ENCODE data around the gene MASP1. TPM values are rescaled to one million over a fixed set of nuclear protein-coding genes. Genes with fewer than 3 reads are reported as not detected.

The MASP1 gene
- total and polyA plus RNA-seq, 2 donors (not counting 1 experiment from before 2014, with no cell fraction given): 145 to 328 TPM

GRCh38 chr3:187325632-187326031 is 34.1 kb upstream of the MASP1 start:
- no peak overlapping the region for H3K4me3 ChIP-seq (replicated peaks in 1 of 4; ENCODE audit: control extremely low read depth in 1 of 4, insufficient read depth in 1 of 4, low read depth in 3 of 4, low read length in 4 of 4)
- DNase-seq (ENCODE audit: low read depth in 2 of 2): no peak
- no peaks in the 10 kb centered on the region for H3K9me3 ChIP-seq (ENCODE audit: control insufficient read depth, insufficient read depth, low read depth, low read length)
- no peaks in the 10 kb centered on the region for H3K4me1 ChIP-seq (ENCODE audit: control insufficient read depth, extremely low read depth, insufficient read depth, low read length)
- peaks cover 4% of the 10 kb centered on the region for H3K27me3 ChIP-seq (ENCODE audit: control insufficient read depth, insufficient read depth, low read length)
- no peak overlapping the region for H3K27ac ChIP-seq (ENCODE audit: insufficient read depth, low read length)
- H3K36me3 ChIP-seq (ENCODE audit: control insufficient read depth, insufficient read depth, low read length): no peaks in the 10 kb centered on the region
- no peak for TF ChIP-seq CTCF (conservative IDR thresholded peaks at IDR 0.05 in 1 of 2, IDR thresholded peaks at IDR 0.05 in 1 of 2; ENCODE audit: low read depth in 1 of 2, low read length in 2 of 2)
- no peak for TF ChIP-seq EZH2 (IDR thresholded peaks at IDR 0.05; ENCODE audit: low read length, missing control alignments)
- H3K79me2 ChIP-seq (ENCODE audit: control insufficient read depth, insufficient read depth, low read length): no peaks in the 10 kb centered on the region
- no peak overlapping the region for H3K4me2 ChIP-seq (ENCODE audit: extremely low read depth, insufficient read depth, low read length)
- no peaks in the 10 kb centered on the region for H4K20me1 ChIP-seq (ENCODE audit: control insufficient read depth, extremely low read depth, insufficient read depth, low read length)
- no peak overlapping the region for H3K9ac ChIP-seq (ENCODE audit: insufficient read depth, low read length)
- H2AFZ ChIP-seq (ENCODE audit: low read length): no peak overlapping the region

- Histone ChIP-seq H4K20me1 (ENCODE audit: control insufficient read depth, extremely low read depth, insufficient read depth, low read length) (no peaks in the 10 kb centered on the region), H3K4me2 (ENCODE audit: extremely low read depth, insufficient read depth, low read length) (no peak overlapping the region), H3K4me1 (ENCODE audit: control insufficient read depth, extremely low read depth, insufficient read depth, low read length) (peaks cover 4% of the 10 kb centered on the region), H3K27me3 (ENCODE audit: control insufficient read depth, insufficient read depth, low read length) (peaks cover 4% of the 10 kb centered on the region), H3K9me3 (ENCODE audit: control insufficient read depth, insufficient read depth, low read depth, low read length) (no peaks in the 10 kb centered on the region), H2AFZ (ENCODE audit: low read length) (no peak overlapping the region), H3K79me2 (ENCODE audit: control insufficient read depth, insufficient read depth, low read length) (no peaks in the 10 kb centered on the region), H3K9ac (ENCODE audit: insufficient read depth, low read length) (no peak overlapping the region), H3K36me3 (ENCODE audit: control insufficient read depth, insufficient read depth, low read length) (no peaks in the 10 kb centered on the region), H3K4me3 (replicated peaks in 1 of 4; ENCODE audit: control extremely low read depth in 1 of 4, insufficient read depth in 1 of 4, low read depth in 3 of 4, low read length in 4 of 4) (no peak overlapping the region), H3K27ac (ENCODE audit: insufficient read depth, low read length) (no peak overlapping the region)
- TF ChIP-seq EZH2 (IDR thresholded peaks at IDR 0.05; ENCODE audit: low read length, missing control alignments): no peak
- TF ChIP-seq CTCF (conservative IDR thresholded peaks at IDR 0.05 in 1 of 2, IDR thresholded peaks at IDR 0.05 in 1 of 2; ENCODE audit: low read depth in 1 of 2, low read length in 2 of 2): no peak
- DNase-seq (ENCODE audit: low read depth in 2 of 2): no peak
These were observed 31.6 kb upstream of the MASP1 start for GRCh38 chr3:187323091-187323490.

- Histone ChIP-seq H3K4me3 (replicated peaks in 1 of 4; ENCODE audit: control extremely low read depth in 1 of 4, insufficient read depth in 1 of 4, low read depth in 3 of 4, low read length in 4 of 4) (no peak overlapping the region), H3K27ac (ENCODE audit: insufficient read depth, low read length) (no peak overlapping the region), H3K27me3 (ENCODE audit: control insufficient read depth, insufficient read depth, low read length) (peaks cover 4% of the 10 kb centered on the region), H3K9me3 (ENCODE audit: control insufficient read depth, insufficient read depth, low read depth, low read length) (no peaks in the 10 kb centered on the region), H3K79me2 (ENCODE audit: control insufficient read depth, insufficient read depth, low read length) (no peaks in the 10 kb centered on the region), H2AFZ (ENCODE audit: low read length) (no peak overlapping the region), H4K20me1 (ENCODE audit: control insufficient read depth, extremely low read depth, insufficient read depth, low read length) (no peaks in the 10 kb centered on the region), H3K4me2 (ENCODE audit: extremely low read depth, insufficient read depth, low read length) (no peak overlapping the region), H3K36me3 (ENCODE audit: control insufficient read depth, insufficient read depth, low read length) (no peaks in the 10 kb centered on the region), H3K4me1 (ENCODE audit: control insufficient read depth, extremely low read depth, insufficient read depth, low read length) (peaks cover 4% of the 10 kb centered on the region), H3K9ac (ENCODE audit: insufficient read depth, low read length) (no peak overlapping the region)
- TF ChIP-seq CTCF (conservative IDR thresholded peaks at IDR 0.05 in 1 of 2, IDR thresholded peaks at IDR 0.05 in 1 of 2; ENCODE audit: low read depth in 1 of 2, low read length in 2 of 2): no peak
- no peak for TF ChIP-seq EZH2 (IDR thresholded peaks at IDR 0.05; ENCODE audit: low read length, missing control alignments)
- DNase-seq (ENCODE audit: low read depth in 2 of 2): no peak
These were observed 30.8 kb upstream of the MASP1 start for GRCh38 chr3:187322291-187322690.

Data from fibroblast of lung (primary cell).